HG03565 (cell line): ENCODE measurements around the gene TNFRSF8.
"Not testable (repeated sequence)": the region's sequence is repeated elsewhere in the genome, so short reads cannot be mapped to it uniquely, and the experiment has no call there.

Experiments
- ATAC-seq: cut with Tn5 transposase; IDR thresholded peaks from one replicate; pipeline ENCODE4 v1.9.1; 2021; ENCODE audit warnings: mild to moderate bottlenecking, moderate library complexity; ENCODE audit not compliant: unreplicated experiment

Gene TNFRSF8

DNA sequence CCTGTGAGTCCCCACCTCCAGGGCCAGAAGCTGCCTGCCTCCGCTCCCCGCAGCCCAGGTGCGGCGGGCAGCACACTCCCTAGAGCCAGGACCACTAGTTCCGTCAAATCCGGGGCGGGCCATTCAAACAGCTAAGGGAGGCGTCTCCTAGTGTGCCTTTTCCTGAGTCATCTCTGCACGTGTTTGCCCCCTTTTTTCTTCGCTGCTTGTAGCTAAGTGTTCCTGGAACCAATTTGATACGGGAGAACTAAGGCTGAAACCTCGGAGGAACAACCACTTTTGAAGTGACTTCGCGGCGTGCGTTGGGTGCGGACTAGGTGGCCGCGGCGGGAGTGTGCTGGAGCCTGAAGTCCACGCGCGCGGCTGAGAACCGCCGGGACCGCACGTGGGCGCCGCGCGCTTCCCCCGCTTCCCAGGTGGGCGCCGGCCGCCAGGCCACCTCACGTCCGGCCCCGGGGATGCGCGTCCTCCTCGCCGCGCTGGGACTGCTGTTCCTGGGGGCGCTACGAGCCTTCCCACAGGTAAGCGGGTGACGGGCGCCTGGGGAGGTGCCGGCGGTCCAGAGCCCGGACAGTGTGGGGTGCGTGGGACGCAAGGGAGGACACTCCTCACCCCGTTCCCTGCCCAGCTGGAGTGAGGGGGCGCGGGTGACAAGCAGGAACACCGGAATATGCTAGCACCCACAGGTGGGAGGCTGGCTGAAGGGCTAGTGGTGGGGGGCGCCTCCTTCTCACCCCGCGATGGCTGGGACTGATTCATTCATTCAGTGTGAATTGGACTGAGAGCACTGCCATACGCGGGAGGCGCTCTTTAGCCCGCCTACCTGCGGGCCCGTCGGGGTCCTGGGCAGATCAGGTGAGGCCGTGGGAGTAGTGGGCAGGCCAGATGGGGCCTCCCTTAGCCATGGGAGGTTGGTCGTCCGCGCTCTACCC is at the start of gene TNFRSF8:
Gene TNFRSF8, plus strand, starts transcription at position 163 of the 932 bp plus-strand sequence. Its CDS starts 296 bp downstream, at position 459.
- ATAC-seq, result no peak

DNA sequence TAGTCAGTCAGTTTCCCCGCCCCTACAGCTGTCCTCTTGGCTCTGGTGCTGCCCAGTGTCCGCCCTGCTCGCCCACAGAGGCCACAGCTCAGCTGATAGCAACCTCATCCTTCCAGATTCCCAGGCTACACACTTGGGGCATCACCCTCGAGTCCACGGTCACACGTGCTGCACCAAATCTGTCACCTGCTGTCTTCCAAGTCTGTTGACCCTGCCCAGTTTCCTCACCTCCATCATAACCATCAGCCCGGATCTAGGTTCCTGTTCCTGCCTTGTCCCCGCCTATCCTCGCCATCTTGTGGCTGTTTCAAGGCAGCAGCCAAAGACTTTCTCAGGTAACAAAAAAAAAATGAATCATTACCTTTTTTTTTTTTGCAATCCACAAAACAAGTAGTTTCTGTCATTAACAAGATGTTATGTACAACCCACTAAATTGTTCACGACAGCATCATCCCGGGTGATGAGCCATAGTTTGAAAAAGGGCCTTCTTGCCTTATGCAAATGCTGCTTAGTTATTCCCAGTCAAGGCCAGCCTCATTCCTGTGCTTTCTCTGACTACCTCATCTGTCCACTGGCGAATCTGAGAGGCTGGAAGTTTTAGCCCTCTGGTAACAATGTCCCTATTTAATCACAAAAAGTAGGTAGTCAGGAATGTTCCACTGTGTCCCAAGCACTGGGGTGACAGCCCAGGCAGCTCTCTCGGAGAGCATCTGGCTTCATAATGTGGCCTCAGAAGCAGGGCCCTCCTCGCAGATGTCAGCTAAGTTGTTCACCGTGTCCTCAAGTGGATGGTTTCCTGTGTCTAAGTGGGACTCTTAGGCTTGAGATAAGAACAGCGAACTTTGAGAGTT is 48.7 kb upstream of the TNFRSF8 start:
- ATAC-seq, result no peak

DNA sequence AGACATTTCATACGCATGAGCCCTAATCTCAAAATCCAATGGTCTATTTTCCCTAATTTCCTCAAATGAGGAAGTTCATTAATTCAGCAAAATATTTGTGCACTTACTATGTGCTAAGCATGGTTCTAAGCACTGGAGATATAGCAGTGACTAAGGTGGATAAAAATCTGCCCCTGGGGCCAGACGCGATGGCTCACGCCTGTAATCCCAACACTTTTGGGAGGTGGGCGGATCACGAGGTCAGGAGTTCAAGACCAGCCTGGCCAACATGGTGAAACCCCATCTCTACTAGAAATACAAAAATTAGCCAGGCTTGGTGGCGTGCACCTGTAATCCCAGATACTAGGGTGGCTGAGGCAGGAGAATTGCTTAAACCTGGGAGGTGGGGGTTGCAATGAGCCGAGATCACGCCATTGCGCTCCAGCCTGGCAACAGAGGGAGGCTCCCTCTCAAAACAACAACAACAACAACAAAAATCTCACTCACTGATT is 48.1 kb upstream of the TNFRSF8 start:
- no peak for ATAC-seq

DNA sequence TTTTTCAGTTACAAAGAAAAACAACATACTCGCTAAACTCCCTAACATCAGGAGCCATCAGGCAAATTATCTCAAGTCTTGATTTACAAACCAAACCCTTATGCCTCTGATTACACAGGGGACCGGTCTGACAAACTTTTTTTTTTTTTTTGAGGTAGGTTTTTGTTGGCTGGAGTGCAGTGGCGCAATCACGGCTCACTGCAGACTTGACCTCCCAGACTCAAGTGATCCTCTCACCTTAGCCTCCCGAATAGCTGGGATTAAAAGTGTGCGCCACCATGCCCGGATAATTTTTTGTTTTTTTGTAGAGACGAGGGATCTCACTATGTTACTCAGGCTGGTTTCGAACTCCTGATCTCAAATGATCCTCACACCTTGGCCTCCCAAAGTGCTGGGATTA is 47.6 kb upstream of the TNFRSF8 start:
- no peak for ATAC-seq

DNA sequence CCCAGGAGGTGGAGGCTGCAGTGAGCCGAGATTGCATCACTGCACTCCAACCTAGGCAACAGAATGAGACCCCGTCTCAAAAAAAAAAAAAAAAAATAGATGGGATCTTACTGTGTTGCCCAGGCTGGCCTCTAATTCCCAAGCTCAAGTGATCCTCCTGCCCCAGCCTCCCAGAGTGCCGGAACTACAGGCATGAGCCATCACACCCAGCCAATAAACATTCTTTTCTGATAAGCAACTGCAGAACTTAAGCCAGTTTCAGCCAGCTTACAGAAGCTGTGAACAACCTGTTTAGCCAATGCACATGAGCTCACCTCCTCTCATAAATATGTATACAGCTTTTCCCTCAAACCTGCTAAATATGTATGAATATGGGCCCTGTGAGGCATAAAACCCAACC is 46.9 kb upstream of the TNFRSF8 start:
- ATAC-seq, result no peak

DNA sequence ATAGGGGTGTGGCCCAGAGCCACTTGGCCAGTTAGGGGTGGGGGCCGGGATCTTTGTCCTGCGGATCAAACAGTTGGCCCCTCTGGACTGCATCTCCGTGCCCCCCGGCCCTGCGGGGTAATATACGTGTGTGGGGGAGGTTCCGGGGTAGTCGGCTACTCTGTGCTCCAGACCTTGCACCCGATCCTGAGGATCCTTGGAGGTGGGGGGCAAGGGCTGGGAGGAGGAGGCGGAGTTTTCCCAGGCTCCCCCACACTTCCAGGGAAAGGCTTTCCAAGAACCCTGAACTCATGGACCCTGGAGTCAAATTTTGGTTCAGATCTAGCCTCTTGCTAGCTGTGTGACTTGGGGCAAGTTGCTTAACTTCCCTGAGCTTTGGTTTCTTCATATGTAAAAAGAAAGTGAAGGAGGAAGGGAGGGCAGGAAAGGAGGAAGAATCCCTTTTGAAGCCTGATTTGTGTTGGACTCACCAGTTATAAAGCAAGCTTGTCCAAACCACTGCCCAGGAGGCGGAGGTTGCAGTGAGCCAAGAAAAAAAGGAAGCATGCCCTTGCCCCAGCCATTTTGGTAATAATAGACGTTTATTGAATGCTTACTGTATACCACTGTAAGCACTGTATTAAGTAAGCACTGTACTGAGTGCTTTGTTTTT is 43.1 kb upstream of the TNFRSF8 start:
- ATAC-seq, result no peak

DNA sequence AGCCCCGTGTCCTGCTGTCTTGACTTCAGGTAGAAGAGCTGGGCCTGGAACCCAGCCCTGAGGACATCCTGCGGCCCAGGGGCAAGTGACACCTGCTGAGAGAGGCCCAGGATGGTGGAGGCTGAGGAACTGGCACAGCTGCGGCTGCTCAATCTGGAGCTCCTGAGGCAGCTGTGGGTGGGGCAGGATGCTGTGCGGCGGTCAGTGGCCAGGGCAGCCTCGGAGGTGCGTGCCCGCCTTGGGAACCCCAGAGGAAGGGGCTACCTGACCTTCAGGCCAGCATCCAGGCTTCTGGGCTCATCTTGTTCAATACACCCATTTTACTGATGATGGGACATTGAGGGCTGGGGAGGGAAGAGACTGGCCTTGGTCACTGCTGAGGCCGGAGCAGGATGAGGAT is 41.5 kb upstream of the TNFRSF8 start:
- ATAC-seq, result no peak

DNA sequence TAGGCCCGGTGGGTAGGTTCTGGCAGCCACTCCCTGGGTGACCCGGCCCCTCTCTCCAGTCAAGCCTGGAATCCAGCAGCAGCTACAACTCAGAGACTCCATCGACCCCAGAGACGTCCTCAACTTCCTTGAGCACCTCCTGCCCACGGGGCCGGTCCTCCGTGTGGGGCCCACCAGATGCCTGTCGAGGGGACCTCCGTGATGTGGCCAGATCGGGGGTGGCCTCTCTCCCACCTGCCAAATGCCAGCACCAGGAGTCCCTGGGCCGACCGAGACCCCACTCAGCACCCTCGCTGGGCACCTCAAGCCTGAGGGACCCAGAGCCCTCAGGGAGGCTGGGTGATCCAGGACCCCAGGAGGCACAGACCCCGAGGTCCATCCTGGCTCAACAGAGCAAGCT is 41.1 kb upstream of the TNFRSF8 start:
- no peak for ATAC-seq

DNA sequence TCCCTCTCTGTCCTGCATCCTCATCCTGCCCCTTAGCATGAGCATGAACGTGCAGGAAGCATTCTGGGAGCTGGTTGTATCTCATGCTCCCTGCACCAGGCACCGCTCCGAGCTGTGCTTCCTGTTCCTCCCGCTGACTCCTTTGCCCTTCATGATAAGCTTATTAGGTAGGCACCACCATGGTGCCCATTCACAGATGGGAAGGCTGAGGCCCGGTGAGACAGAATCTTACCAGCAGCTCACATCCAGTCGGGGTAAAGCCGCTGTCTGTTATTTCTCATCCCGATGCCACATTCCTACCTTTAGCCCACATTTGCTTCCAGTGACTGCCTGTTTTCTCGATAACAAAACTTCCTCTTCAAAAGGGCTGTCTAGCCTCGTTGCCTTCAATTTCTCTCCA is 36.5 kb upstream of the TNFRSF8 start:
- ATAC-seq, result no peak

DNA sequence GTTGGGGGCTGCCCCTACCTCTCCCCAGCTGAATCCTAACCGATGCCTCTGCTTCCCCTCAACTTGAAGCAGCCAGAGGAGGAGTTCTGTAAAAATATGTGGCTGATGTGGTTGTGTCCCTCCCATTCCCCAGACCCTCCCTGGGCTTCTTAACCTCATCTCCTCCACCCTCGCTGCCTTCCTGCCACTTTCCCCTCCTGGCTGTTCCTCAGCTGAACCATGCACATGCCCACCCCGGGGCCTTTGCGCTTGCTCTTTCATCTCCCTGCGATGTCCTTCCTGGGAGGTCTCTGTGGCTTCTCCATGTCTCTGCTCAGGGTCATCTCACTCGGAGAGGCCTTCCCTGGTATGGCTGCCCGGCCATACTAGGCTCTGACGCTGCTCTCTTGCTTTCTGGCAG is 34.9 kb upstream of the TNFRSF8 start:
- no peak for ATAC-seq

DNA sequence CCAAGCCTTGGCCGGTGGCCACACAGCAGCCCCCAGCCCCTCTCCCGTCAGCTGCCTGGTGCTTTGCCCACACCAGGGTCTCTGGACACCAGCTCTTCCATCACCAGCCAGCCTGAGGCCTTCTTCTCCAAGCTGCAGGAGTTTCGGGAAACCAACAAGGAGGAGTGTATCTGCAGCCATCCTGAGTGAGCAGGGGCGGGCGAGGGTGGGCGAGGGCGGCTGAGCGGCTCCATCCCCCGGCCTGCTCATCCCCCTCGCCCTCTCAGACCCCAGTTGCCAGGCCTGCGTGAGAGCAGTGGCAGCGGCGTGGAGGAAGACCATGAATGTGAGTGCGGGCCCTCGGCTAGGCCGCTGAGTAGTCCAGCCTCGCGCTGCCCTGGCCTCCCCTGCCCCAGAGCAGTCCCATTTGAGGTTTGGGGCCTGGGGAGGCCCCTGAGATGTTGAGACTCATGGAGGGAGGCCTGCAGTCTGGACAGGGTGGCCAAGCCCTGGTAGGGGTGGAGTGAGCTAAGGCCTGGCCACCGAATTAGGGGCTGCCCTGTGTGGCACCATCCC is 34.1 kb upstream of the TNFRSF8 start:
- no peak for ATAC-seq

DNA sequence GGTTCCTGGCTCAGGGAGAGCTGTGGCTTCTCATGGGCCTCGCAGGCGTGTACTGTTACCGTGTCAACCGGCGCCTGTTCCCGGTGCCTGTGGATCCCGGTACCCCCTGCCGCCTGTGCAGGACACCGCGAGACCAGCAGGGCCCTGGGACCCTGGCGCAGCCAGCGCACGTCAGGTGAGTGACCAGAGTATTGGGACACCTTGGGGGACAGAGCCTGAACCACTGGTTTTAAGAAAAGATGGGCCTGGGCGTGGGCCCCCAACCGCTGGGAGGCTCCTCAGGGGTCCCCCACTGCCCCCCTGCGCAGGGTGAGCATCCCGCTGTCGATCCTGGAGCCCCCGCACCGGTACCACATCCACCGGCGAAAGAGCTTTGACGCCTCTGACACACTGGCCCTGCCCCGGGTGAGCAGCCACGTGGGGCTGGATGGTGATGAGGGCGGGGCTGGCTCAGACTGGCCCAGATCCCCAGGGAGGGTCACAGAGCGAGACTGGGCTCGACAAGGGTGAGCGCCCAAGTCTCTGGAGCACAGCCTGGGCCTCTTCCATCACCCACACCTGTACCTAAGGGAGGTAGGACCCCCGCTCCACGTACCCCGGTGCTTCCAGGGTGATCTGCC is 33.3 kb upstream of the TNFRSF8 start:
- ATAC-seq, result no peak

DNA sequence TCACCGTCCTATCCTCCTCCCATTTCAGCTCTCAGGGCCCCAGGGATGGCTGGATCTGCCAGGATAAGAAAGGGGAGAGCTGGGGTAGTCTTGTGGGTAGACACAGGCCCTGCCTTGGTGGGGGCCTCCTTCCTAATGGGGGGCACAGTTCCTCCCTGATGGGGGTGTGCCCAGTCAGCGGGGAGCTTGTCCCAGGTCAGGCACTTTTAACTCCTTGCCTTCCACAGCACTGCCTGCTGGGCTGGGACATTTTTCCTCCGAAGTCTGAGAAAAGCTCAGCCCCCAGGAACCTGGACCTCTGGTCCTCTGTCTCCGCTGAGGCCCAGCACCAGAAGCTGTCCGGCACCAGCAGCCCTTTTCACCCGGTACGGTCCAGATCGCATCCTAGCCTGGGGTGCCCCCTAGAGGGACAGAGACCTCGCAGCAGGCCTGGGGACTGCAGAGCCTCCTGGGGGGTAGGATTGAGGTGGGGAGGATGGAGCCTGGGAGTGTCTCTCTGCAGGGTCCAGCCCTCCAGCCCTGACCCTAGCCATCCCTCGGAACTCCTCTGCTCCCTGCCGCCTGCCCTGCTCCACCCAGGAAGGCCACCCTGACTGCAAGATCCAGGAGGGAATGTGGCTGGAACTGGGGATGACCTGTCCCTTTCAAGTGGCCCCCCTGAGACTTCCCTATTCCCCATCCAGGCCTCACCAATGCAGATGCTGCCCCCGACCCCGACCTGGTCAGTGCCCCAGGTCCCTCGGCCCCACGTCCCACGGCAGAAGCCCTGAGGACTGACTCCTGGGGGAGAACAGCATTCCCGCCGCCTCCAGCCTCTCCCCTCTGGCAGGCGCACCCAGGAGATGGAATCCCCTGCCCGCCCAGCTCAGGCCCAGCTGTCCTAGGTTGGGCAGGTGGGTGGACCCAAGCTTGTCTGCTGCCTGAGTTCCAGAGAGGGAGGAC is 31.8 kb upstream of the TNFRSF8 start:
- ATAC-seq, result no peak

DNA sequence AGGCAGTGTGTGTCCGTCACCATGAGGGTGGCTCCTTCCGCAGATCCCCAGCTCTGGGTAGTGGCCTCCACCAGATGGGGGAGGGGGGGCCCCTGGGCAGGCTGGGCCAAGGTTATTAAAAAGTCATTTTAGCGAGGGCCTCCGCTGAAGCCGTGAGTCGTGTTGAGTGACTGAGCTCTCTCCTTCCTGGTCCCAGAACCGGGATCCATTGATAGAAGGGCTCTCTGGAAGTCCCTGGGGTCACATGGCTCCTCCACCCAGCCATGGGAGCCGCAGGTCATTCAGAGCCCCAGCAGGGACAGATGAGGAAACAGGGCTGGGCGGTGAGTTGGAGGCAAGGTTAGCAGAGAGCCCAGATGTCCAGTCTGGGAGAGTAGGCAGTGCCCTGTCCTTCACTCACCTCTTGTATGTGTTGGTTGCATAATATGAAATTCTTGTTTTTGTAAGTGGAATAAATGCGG is 30.9 kb upstream of the TNFRSF8 start:
- no peak for ATAC-seq

DNA sequence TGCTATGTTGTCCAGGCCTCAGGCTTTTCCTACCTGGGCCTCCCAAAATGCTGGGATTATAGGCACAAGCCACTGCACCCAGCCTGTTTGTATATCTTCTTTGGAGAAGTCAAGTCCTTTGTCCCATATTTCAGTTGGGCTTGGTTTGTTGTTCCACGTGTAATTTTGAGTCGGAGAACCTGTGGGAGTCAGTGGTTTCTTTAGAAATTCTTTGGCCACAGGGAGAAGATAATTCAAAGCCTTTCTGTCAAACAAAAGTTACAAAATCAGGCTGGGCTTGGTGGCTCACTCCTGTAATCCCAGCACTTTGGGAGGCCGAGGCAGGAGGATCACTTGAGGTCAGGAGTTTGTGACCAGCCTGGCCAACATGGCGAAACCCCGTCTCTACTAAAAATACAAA is 29.7 kb upstream of the TNFRSF8 start:
- not testable (repeated sequence) for ATAC-seq

DNA sequence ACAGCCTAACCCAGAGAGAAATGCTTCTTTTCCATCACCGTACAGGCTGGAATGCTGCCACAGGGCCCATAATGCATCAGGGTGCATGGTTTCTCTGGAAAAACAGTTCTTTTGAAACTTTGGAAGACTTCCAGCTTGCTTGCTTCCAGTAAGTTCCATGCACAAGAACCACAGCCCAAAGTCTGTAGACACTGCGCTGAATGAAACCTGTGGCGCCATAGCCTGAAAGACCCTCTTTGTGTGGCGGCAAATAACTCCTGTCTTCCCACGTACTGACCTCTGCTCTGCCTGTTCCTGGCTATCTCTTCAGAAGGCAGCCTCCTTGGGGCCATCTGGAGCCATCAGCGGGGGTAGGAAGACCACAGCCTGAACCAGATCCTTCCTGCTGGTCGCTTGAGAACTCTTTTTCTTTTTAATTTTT is 28.7 kb upstream of the TNFRSF8 start:
- no peak for ATAC-seq

DNA sequence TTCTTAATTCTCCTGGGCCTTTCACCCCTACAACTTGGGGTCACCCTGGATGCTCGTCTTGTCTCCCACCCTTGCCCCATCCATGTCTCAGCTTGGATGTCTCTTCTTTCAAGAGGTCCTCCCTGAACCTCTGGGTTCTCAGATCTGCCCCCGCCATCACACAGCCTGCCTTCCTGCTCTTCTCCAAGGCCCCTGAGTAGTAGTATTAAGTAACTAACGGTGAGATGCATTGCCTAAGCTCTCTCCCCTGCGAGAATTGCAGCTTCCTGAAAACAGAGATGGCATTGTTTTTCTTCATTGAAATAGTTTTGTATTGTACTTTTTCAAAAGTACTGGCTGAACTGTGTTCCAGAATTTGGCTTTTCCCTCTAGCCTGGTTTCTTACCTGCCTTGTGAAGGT is 27.8 kb upstream of the TNFRSF8 start:
- no peak for ATAC-seq

DNA sequence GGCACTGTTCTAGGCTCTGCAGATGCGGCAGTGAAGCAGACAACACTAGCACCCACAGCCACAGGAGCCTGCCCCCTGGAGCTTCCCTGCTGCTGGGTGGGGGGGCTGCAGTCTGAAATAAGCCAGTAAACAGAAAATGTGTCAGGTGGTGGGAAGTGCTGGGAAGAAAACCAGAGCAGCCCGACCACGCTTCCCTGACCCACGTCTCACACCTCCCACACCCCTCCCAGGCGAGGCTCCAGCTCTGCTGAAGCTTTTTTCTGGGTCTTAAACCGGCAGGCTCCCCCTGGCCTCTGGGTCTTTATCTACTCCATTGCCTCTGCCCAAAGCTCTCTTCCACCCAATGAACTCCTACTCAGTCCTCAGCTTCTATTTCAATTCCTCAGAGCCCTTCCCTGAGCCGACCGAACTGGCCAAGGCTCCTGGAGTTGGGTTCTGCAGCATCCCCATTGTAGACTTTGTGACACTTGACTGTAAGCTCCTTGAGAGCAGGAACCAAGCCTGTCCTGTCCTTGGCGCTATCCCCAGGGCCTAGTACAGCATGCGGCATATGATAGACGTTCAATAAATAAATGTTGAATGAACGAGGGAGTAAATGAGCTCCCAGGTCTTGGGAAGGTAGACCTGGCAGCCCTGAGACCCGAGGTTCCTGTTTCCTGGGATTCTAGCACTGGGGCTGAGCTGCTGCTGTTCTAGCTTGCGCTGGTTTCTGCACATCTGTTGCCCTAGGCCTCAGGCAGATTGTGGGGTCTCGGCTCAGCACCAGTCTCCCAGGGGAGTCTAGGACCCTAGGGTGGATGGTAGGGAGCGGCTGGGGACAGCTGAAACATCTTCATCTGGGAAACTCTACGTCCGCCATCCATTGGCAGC is 25.4 kb upstream of the TNFRSF8 start:
- no peak for ATAC-seq
